Pericardium fibroblast (primary cell): ENCODE measurements around the gene GOLGA8O. TPM values are rescaled to one million over a fixed set of nuclear protein-coding genes. Genes with fewer than 3 reads are reported as not detected.

Experiments
- total RNA-seq: library from RNA; depleted of rRNA; stranded (reverse); fragments of >200 nt; gene quantifications from 2 replicates; pipeline ENCODE4 v1.2.3, GENCODE V29; 2015

GOLGA8O gene
- total RNA-seq: under 0.01 TPM in 1 of 2 replicates, not detected in the other

DNA sequence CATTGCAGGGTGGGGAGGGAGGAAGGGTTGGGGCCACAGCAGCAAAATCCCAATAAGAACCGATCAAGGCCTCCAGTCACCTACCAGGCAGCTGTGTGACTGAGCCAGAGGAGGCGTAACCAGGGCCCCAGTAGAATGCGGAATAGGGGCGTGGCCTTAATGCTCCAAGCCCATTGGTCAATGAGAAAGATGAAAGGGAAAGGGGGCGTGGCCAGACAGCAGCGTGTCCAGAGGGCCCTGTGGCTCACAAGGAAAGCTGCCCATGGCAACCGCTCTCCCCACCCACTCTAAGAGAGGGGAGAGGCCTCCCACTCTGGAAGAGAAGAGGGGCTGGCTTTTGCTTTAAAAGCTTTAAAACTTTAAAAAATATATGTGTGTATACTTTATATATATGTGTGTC, at the start of gene GOLGA8O:
Gene GOLGA8O (minus strand): TSS at position 101 of the 400 bp plus-strand sequence. CDS start 98 bp downstream, at position 3.

DNA sequence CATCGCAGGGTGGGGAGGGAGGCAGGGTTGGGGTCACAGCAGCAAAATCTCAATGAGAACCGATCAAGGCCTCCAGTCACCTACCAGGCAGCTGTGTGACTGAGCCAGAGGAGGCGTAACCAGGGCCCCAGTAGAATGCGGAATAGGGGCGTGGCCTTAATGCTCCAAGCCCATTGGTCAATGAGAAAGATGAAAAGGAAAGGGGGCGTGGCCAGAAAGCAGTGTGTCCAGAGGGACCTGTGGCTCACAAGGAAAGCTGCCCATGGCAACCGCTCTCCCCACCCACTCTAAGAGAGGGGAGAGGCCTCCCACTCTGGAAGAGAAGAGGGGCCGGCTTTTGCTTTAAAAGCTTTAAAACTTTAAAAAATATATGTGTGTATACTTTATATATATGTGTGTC, 52.2 kb downstream of the GOLGA8O start, which contains the start of gene GOLGA8K:
Gene GOLGA8K (minus strand): TSS at position 101 of the 400 bp plus-strand sequence. CDS start 98 bp downstream, at position 3.

Other genes with a start within 250 kb of the GOLGA8O start
- not detected in 2 replicates for gene GOLGA8K, start 52.3 kb downstream of the GOLGA8O start, total RNA-seq
- 0.85 and 2.3 TPM in 2 replicates for gene GOLGA8N, start 137.8 kb upstream of the GOLGA8O start, total RNA-seq
- gene ARHGAP11A, start 159.9 kb upstream of the GOLGA8O start, total RNA-seq: 2.3 and 3.3 TPM in 2 replicates
- gene SCG5, start 186.1 kb upstream of the GOLGA8O start, total RNA-seq: 6.7 and 9.9 TPM in 2 replicates